ENCODE results near the gene P2RY2.

Gene P2RY2

DNA sequence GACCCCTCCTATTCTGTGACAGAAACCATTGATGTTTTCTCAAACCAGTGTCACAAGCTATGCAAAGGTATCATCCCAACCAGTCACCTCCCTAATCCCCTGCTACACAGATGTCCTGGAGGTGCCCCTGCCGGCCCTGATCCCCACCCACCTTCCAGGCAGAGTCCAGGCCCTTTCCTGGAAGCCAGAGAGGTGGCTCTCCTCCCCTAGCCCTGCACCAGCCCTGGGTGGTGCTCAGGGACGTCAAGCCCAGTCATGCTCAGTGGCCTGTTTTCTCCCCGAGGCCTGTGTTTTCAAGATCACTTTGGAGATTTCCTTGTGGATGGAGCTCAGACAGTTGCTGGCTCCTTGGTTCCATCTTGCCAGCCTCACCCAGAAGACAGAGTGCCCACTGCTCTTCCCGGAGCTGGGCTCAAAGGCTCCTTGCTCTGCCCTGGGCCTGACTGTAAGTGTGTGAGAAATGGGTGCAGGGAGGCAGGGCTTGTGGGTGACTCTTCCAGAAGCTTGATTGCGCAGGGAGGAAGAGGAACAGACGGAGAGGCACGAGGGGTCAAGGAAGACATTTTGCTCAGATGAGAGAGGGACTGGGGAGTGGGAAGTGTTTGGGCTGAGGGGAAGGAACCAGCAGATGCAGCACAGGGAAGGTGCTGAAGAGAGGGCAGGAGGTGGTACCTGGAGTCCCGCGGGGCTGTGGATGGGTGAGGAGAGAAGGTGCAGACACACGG lies 65.4 kb downstream of the P2RY2 start:
- TF ChIP-seq, protein P1, sequence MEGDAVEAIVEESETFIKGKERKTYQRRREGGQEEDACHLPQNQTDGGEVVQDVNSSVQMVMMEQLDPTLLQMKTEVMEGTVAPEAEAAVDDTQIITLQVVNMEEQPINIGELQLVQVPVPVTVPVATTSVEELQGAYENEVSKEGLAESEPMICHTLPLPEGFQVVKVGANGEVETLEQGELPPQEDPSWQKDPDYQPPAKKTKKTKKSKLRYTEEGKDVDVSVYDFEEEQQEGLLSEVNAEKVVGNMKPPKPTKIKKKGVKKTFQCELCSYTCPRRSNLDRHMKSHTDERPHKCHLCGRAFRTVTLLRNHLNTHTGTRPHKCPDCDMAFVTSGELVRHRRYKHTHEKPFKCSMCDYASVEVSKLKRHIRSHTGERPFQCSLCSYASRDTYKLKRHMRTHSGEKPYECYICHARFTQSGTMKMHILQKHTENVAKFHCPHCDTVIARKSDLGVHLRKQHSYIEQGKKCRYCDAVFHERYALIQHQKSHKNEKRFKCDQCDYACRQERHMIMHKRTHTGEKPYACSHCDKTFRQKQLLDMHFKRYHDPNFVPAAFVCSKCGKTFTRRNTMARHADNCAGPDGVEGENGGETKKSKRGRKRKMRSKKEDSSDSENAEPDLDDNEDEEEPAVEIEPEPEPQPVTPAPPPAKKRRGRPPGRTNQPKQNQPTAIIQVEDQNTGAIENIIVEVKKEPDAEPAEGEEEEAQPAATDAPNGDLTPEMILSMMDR (IDR thresholded peaks at IDR 0.05; ENCODE audit: insufficient read depth, missing control alignments) = no peak
- no peak for FAIRE-seq
- DNase-seq (ENCODE audit: insufficient read length, low spot score) = no peak

DNA sequence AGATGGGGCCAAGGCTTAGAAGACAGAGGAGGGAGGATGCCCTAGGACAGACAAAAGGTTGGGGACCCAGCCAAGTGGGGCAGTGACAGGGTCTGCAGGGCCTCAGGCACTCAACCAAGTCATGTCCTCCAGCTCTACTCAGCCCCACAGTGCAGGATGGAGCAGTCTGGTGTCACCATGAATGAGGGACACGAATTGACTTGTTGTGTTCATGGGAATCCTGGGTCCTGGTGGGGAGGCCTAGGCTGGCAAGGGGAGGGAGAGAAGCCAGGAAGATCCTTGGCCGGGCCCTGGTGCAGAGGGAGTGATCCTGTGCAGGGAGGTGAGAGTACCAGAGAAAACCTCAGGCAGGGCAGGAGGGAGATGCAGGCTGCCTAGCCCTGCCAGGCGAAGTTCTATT lies 66.0 kb downstream of the P2RY2 start:
- no peak for FAIRE-seq
- DNase-seq (ENCODE audit: insufficient read length, low spot score) = no peak
- TF ChIP-seq, protein P1 (IDR thresholded peaks at IDR 0.05; ENCODE audit: insufficient read depth, missing control alignments) = no peak

DNA sequence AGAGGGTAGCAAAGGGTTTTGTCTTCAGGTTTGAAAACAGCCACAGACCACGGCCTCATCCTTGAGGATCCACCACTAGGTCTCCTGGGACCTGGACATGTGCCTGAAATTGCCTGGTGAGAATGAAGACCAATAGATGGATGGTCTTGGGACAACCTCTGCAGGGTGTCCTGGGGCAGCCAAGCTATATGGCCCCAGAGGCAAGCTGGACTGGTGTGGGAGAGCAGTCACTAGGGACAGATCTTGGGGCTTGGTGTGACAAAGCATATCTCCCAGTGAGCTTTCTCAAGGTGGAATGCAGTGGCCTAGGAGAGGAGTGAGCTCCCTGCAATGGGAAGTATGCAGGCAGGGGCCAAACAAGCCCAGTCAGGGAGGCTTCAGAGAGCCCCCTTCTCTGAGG lies 67.6 kb downstream of the P2RY2 start:
- FAIRE-seq (no peak), DNase-seq (ENCODE audit: insufficient read length, low spot score) (no peak)
- TF ChIP-seq, protein P1 (IDR thresholded peaks at IDR 0.05; ENCODE audit: insufficient read depth, missing control alignments) = no peak
